ENCODE measurements around the gene ESR1. TPM values are rescaled to one million over a fixed set of nuclear protein-coding genes. Genes with fewer than 3 reads are reported as not detected.
"Not testable (repeated sequence)": the region's sequence is repeated elsewhere in the genome, so short reads cannot be mapped to it uniquely, and the experiment has no call there.

The ESR1 gene
- total RNA-seq, 2 donors from 2014 or later = 0.52 to 4.3 TPM

DNA sequence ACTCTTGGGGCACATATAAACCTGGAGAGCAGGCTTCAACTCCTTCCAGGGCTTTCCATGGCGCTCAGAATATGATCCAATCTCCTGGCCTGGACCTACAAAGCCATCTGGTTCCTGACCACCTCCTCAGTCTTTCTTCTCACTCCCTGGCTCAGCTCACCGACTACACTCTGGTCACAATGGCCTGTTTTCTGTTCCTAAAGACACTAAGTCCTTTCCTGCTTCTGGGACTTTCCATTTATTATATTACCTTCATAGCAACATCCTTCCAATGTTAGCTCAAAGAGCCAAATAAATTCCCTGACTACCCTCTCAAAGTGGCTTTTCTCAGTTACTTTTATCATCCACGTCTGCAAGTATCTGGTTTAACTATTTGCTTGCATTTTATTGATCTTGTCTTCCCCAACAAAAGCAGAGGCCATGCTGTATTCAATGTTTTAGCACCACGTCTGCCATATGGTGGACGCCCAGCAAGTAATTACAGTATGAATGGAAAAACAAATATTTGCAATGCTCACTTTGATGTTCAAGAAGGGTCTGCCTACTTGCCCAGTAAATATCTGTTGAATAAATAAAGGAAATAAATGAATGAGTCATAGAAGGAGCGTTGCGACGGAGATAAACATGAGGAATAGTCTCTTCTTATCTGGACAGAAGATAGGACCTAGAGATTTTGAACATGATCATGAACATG, 328.4 kb downstream of the ESR1 start:
- TF ChIP-seq POLR2A (IDR thresholded peaks at IDR 0.05) = no peak
- TF ChIP-seq, protein P1, sequence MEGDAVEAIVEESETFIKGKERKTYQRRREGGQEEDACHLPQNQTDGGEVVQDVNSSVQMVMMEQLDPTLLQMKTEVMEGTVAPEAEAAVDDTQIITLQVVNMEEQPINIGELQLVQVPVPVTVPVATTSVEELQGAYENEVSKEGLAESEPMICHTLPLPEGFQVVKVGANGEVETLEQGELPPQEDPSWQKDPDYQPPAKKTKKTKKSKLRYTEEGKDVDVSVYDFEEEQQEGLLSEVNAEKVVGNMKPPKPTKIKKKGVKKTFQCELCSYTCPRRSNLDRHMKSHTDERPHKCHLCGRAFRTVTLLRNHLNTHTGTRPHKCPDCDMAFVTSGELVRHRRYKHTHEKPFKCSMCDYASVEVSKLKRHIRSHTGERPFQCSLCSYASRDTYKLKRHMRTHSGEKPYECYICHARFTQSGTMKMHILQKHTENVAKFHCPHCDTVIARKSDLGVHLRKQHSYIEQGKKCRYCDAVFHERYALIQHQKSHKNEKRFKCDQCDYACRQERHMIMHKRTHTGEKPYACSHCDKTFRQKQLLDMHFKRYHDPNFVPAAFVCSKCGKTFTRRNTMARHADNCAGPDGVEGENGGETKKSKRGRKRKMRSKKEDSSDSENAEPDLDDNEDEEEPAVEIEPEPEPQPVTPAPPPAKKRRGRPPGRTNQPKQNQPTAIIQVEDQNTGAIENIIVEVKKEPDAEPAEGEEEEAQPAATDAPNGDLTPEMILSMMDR (IDR thresholded peaks at IDR 0.05) = no peak
- H3K27ac ChIP-seq = no peak overlapping the region
- ATAC-seq (no peak), DNase-seq (no peak)
- intact Hi-C loops (cut with DNase I) = no loop called here
- no peaks in the 10 kb centered on the region for H3K4me1 ChIP-seq
- WGBS, 2 donors = 46 to 54% methylated on average over 8 of the region's 8 CpGs
- no peaks in the 10 kb centered on the region for H3K27me3 ChIP-seq
- peaks cover 8 to 9% of the 10 kb centered on the region in 2 donors for H3K36me3 ChIP-seq (replicated peaks in 1 of 2; ENCODE audit: insufficient read depth in 1 of 2, low read depth in 2 of 2)
- no peaks in the 10 kb centered on the region for H3K9me3 ChIP-seq
- H3K4me3 ChIP-seq = no peak overlapping the region

DNA sequence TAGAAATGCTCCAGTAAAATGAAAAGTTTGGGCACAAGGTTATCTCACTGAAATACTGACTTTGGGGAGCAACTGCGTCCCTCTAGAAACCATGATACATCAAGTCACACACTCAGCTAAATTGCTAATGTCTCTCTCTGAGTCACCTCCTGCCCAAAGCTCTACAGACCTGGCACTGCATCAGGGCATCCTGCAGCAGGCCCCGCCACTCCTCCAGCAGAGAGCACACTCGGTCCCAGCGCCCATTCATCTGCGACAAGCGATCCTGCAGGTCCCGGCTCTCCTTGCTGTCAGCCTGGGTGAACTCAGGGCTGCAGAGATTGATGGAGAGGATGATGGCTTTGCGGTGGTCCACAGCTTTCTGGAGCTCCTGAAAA, 329.0 kb downstream of the ESR1 start:
- H3K4me1 ChIP-seq = no peaks in the 10 kb centered on the region
- H3K27me3 ChIP-seq = no peaks in the 10 kb centered on the region
- DNase-seq = peak in 1 of 4 donors; percentile 32
- no peak for TF ChIP-seq POLR2A (IDR thresholded peaks at IDR 0.05)
- TF ChIP-seq, protein P1 (IDR thresholded peaks at IDR 0.05) = no peak
- peaks cover 8 to 9% of the 10 kb centered on the region in 2 donors for H3K36me3 ChIP-seq (replicated peaks in 1 of 2; ENCODE audit: insufficient read depth in 1 of 2, low read depth in 2 of 2)
- no peak overlapping the region for H3K27ac ChIP-seq
- intact Hi-C loops (cut with DNase I) = no loop called here
- no peak overlapping the region for H3K4me3 ChIP-seq
- H3K9me3 ChIP-seq = no peaks in the 10 kb centered on the region
- ATAC-seq = no peak
- WGBS, 2 donors = 93 to 97% methylated on average over 8 of the region's 8 CpGs

DNA sequence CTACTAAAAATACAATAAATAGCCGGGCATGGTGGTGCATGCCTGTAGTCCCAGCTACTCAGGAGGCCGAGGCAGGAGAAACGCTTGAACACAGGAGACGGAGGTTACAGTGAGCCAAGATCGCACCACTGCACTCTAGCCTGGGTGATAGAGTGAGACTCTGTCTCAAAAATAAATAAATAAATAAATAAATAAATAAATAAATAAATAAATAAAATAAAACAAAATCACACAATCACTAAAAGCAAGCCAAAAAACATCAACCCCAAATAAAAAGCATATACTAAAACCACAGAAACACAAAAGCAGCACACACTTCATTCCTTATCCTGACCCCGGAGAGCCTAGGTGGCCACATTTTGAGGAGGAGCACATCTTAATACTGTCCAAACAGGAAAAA, 330.9 kb downstream of the ESR1 start:
- H3K27ac ChIP-seq; DNase-seq; H3K9me3 ChIP-seq; H3K4me3 ChIP-seq; H3K4me1 ChIP-seq; H3K27me3 ChIP-seq; ATAC-seq; intact Hi-C loops (cut with DNase I); H3K36me3 ChIP-seq (replicated peaks in 1 of 2; ENCODE audit: insufficient read depth in 1 of 2, low read depth in 2 of 2): not testable (repeated sequence)
- 94 to 95% methylated on average over 6 of the region's 6 CpGs for whole genome bisulfite sequencing, 2 donors

DNA sequence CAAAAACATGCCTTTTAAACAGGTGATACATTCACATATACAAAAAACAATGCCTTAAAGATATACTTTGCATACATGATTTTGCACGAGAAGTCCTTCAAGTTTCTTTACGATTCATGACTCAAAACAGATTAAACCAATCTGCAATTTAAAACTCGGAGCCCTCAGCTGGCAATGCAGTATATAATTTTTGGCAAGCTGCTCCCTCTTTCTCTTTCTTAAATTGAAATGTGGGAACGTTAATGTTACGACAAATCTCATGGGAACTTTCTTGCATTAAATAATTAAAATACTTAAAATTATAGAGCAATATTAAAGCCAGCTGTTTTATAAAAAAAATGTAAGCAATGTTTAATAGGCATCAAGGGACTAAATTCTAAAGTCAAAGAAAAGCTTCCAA, 334.6 kb downstream of the ESR1 start:
- Histone ChIP-seq H3K4me3 (no peak overlapping the region), H3K27ac (peak overlapping the region in 1 of 4 donors; percentile 54), H3K4me1 (peaks cover 10% of the 10 kb centered on the region), H3K9me3 (no peaks in the 10 kb centered on the region), H3K36me3 (replicated peaks in 1 of 2; ENCODE audit: insufficient read depth in 1 of 2, low read depth in 2 of 2) (peaks cover 4 to 5% of the 10 kb centered on the region in 2 donors), H3K27me3 (no peaks in the 10 kb centered on the region)
- intact Hi-C loops (cut with DNase I) = no loop called here
- no peak for ATAC-seq
- 75 to 76% methylated on average over 5 of the region's 5 CpGs for WGBS, 2 donors
- DNase-seq = no peak
- TF ChIP-seq, protein P1 (IDR thresholded peaks at IDR 0.05) = no peak
- TF ChIP-seq POLR2A (IDR thresholded peaks at IDR 0.05) = no peak

DNA sequence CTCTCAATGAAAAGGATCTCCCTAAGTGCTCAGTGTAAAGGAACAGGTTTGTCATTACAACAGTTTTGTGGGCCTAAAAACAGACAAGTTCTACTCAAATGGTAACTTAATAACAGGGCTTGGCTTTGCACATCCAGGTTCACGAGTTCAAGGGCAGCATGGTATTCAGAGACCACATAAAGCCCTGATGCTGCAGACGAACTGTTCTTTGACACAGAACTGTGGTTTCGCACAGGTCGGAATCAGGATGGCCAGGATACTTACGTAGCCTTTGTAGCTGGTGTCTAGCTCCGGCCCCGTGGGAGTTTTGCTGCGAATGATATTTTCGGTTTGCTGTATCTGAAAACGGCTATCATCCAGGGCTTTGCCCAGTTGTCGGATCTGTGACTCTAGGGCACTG, 335.9 kb downstream of the ESR1 start:
- WGBS, 2 donors = 81 to 83% methylated on average over 11 of the region's 11 CpGs
- H3K4me3 ChIP-seq = no peak overlapping the region
- no peaks in the 10 kb centered on the region for H3K27me3 ChIP-seq
- H3K9me3 ChIP-seq = no peaks in the 10 kb centered on the region
- H3K36me3 ChIP-seq (replicated peaks in 1 of 2; ENCODE audit: insufficient read depth in 1 of 2, low read depth in 2 of 2) = peaks cover 4 to 12% of the 10 kb centered on the region in 2 donors
- intact Hi-C loops (cut with DNase I) = no loop called here
- H3K4me1 ChIP-seq = peaks cover 10% of the 10 kb centered on the region
- ATAC-seq (peak; percentile 9), DNase-seq (no peak)
- peak overlapping the region in 2 of 4 donors; percentile 24 to 54 for H3K27ac ChIP-seq
- no peak for TF ChIP-seq POLR2A (IDR thresholded peaks at IDR 0.05)
- TF ChIP-seq, protein P1 (IDR thresholded peaks at IDR 0.05) = no peak
